ENCODE measurements around the gene ZNF512.

Gene ZNF512

GRCh38 chr2:27663285-27664153, 80.7 kb downstream of the ZNF512 start, which contains the start of the genes SLC4A1AP and SUPT7L:
Gene SLC4A1AP (plus strand): TSS chr2:27663889. CDS start chr2:27663915, 26 bp downstream.
Gene SUPT7L (minus strand): TSS chr2:27663614. CDS start chr2:27662192, 1,422 bp downstream.
- peak within 1 kb of the TSS; percentile 91 for H3K4me3 ChIP-seq (ENCODE audit: low read length)
- peak within 1 kb of the TSS; percentile 92 for H3K9ac ChIP-seq (ENCODE audit: low read length)
- H3K4me1 ChIP-seq (ENCODE audit: control insufficient read depth, insufficient read depth, low read length): peaks cover 32% of the 10 kb centered on the region
- DNase-seq (ENCODE audit: low read depth): peak; percentile 94
- H3K27me3 ChIP-seq (replicated peaks; ENCODE audit: control insufficient read depth, insufficient read depth, low read length): no peaks in the 10 kb centered on the region
- H3K9me3 ChIP-seq (ENCODE audit: control insufficient read depth, low read length): no peaks in the 10 kb centered on the region
- peaks cover 50% of the 10 kb centered on the region for H3K36me3 ChIP-seq (ENCODE audit: control insufficient read depth, insufficient read depth, low read length, severe bottlenecking)

GRCh38 chr2:27664154-27664574, 81.3 kb downstream of the ZNF512 start:
- peaks cover 50% of the 10 kb centered on the region for H3K36me3 ChIP-seq (ENCODE audit: control insufficient read depth, insufficient read depth, low read length, severe bottlenecking)
- peak overlapping the region; percentile 92 for H3K9ac ChIP-seq (ENCODE audit: low read length)
- H3K9me3 ChIP-seq (ENCODE audit: control insufficient read depth, low read length): no peaks in the 10 kb centered on the region
- DNase-seq (ENCODE audit: low read depth): no peak
- H3K27me3 ChIP-seq (replicated peaks; ENCODE audit: control insufficient read depth, insufficient read depth, low read length): no peaks in the 10 kb centered on the region
- H3K4me3 ChIP-seq (ENCODE audit: low read length): peak overlapping the region; percentile 91
- H3K4me1 ChIP-seq (ENCODE audit: control insufficient read depth, insufficient read depth, low read length): peaks cover 29% of the 10 kb centered on the region

GRCh38 chr2:27664622-27665363, 82.0 kb downstream of the ZNF512 start:
- Histone ChIP-seq H3K4me3 (ENCODE audit: low read length) (peak overlapping the region; percentile 91), H3K36me3 (ENCODE audit: control insufficient read depth, insufficient read depth, low read length, severe bottlenecking) (peaks cover 50% of the 10 kb centered on the region), H3K27me3 (replicated peaks; ENCODE audit: control insufficient read depth, insufficient read depth, low read length) (no peaks in the 10 kb centered on the region), H3K4me1 (ENCODE audit: control insufficient read depth, insufficient read depth, low read length) (peaks cover 28% of the 10 kb centered on the region), H3K9me3 (ENCODE audit: control insufficient read depth, low read length) (no peaks in the 10 kb centered on the region), H3K9ac (ENCODE audit: low read length) (peak overlapping the region; percentile 92)
- peak; percentile 12 for DNase-seq (ENCODE audit: low read depth)

- H3K36me3 ChIP-seq (ENCODE audit: control insufficient read depth, insufficient read depth, low read length, severe bottlenecking): peaks cover 42% of the 10 kb centered on the region
- no peaks in the 10 kb centered on the region for H3K9me3 ChIP-seq (ENCODE audit: control insufficient read depth, low read length)
- no peaks in the 10 kb centered on the region for H3K27me3 ChIP-seq (replicated peaks; ENCODE audit: control insufficient read depth, insufficient read depth, low read length)
- no peak overlapping the region for H3K4me3 ChIP-seq (ENCODE audit: low read length)
- H3K9ac ChIP-seq (ENCODE audit: low read length): no peak overlapping the region
- DNase-seq (ENCODE audit: low read depth): no peak
- H3K4me1 ChIP-seq (ENCODE audit: control insufficient read depth, insufficient read depth, low read length): peaks cover 19% of the 10 kb centered on the region
Measured at GRCh38 chr2:27667446-27667845, 84.6 kb downstream of the ZNF512 start.

- Histone ChIP-seq H3K36me3 (ENCODE audit: control insufficient read depth, insufficient read depth, low read length, severe bottlenecking) (peaks cover 67% of the 10 kb centered on the region), H3K9ac (ENCODE audit: low read length) (no peak overlapping the region), H3K27me3 (replicated peaks; ENCODE audit: control insufficient read depth, insufficient read depth, low read length) (no peaks in the 10 kb centered on the region), H3K4me1 (ENCODE audit: control insufficient read depth, insufficient read depth, low read length) (no peaks in the 10 kb centered on the region), H3K4me3 (ENCODE audit: low read length) (no peak overlapping the region), H3K9me3 (ENCODE audit: control insufficient read depth, low read length) (no peaks in the 10 kb centered on the region)
- DNase-seq (ENCODE audit: low read depth): no peak
Measured at GRCh38 chr2:27671235-27671634, 88.4 kb downstream of the ZNF512 start.
